Cardiac septum (tissue), 1 donor: ENCODE measurements around the gene LDLRAD4. TPM values are rescaled to one million over a fixed set of nuclear protein-coding genes. Genes with fewer than 3 reads are reported as not detected.

Source experiments
- DNase-seq: peaks from one replicate; pipeline ENCODE4 v3.0.0-alpha.2; 2020; ENCODE audit warnings: low spot score
- intact Hi-C: fragments of 100-400 bp; cut with DNase I; formaldehyde crosslinking; loops from one replicate; pipeline ENCODE4 v1.14.0; 2022
- total RNA-seq: library from RNA; stranded (reverse); fragmentation: NEBNext Ultra II Directional; extraction: Animal tissue kit (Norgen Biotek cat#: 25700); gene quantifications from one replicate; pipeline ENCODE4 v1.2.1, GENCODE V29; 2021
- donor health status: DM: no; HTN: no; CAD: no.

The LDLRAD4 gene
- total RNA-seq, 1 donor from 2014 or later = 23.3 TPM

GRCh38 chr18:13273800-13274199, 55.2 kb downstream of the LDLRAD4 start:
- intact Hi-C loops = no loop called here
- no peak for DNase-seq

- intact Hi-C loops = no loop called here
- no peak for DNase-seq
Measured at GRCh38 chr18:13275075-13275474, 56.5 kb downstream of the LDLRAD4 start.

- DNase-seq = peak; percentile 39
- intact Hi-C loops = no loop called here
Measured at GRCh38 chr18:13276530-13277520, 58.3 kb downstream of the LDLRAD4 start.

- no peak for DNase-seq
- intact Hi-C loops = no loop called here
Measured at GRCh38 chr18:13278062-13278630, 59.6 kb downstream of the LDLRAD4 start.

GRCh38 chr18:13279181-13280069, 60.9 kb downstream of the LDLRAD4 start:
- intact Hi-C loops = no loop called here
- no peak for DNase-seq

- DNase-seq = no peak
- intact Hi-C loops = no loop called here
Measured at GRCh38 chr18:13280070-13280795, 61.7 kb downstream of the LDLRAD4 start.

DNA sequence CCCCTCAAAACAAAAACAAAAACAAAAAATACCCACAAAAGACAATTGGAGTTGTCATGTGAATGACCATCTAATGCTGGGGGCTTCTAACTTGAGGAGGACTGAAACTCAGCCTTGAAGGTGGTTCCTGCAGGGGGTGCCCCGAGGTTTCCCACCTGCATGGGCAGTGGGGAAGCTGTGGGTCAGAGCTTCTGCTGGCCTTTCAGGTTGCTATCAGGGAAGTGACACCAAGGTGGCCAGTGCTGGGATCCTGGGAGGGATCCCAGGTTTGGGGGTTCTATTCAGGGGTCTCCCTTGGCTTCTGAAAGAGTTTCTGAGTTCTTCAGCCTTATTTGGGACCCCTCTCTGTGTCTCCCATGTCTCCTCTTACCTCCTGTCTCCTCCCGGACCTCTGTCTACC, 62.8 kb downstream of the LDLRAD4 start:
- intact Hi-C loops = no loop called here

GRCh38 chr18:13283746-13284145, 65.2 kb downstream of the LDLRAD4 start:
- DNase-seq = no peak
- intact Hi-C loops = no loop called here

More for the DNA sequence above, 62.8 kb downstream of the LDLRAD4 start:
- peak; percentile 66 for DNase-seq

- intact Hi-C loops = no loop called here
- DNase-seq = peak; percentile 64
Measured at GRCh38 chr18:13284330-13285027, 65.9 kb downstream of the LDLRAD4 start.

DNA sequence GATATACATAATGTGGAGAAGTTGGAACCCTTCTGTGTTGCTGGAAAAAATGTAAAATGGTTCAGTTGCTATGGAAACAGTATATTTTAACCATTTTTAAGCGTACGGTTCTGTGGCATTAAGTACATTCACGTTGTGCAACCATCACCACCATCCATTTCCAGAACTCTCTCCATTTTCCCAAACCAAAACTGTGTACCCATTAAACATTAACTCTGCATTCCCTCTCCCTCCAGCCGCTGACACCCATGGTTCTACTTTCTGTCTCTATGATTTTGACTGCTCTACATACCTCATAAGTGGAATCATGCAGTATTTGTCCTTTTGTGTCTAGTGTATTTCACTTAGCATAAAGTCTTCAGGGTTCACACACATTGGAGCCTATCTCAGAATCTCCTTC, 67.3 kb downstream of the LDLRAD4 start:
- DNase-seq = no peak
- intact Hi-C loops = no loop called here

GRCh38 chr18:13286456-13287125, 68.0 kb downstream of the LDLRAD4 start:
- intact Hi-C loops = no loop called here
- no peak for DNase-seq

DNA sequence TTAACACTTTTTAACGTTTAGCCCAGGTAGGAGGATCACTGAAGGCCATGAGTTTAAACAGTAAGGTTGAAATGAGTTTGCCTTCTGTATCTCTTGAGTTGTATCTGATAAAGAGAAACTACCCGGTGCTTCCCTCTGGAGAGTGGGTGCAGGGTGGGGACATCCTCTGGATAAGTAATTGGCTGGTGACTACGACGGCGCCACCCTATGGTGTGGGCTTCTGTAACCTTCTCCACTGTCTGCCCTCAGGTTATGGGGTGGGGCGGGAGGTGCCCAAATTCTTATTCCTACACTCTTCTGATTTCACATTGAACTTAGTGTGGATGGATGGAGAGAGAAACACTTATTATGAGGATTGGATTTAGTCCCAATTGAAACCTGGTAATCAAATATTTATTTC, 68.8 kb downstream of the LDLRAD4 start:
- no peak for DNase-seq
- intact Hi-C loops = no loop called here

- intact Hi-C loops = no loop called here
- DNase-seq = no peak
Measured at GRCh38 chr18:13288509-13289133, 70.1 kb downstream of the LDLRAD4 start.

- no peak for DNase-seq
- intact Hi-C loops = no loop called here
Measured at GRCh38 chr18:13289481-13290205, 71.1 kb downstream of the LDLRAD4 start.

DNA sequence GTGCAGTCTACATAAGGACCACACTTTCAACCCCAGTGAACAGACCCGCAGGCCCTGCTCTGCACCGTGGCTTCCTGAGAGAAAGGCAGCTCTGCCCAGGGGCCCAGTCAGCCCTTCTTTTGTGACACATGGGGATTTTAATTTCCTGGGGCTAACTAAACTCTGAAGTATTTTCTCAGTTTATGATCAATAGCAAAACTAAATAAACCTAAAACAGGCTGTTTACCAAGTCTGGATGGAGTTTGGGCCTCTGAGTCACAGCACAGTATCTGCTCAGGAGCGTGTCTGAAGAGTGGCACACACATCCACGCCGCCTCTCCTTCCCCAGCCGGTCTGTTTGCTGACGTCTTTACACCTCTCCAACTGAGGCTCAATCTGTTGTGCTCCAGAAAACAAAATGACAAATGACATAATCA, 72.3 kb downstream of the LDLRAD4 start:
- intact Hi-C loops = no loop called here
- DNase-seq = no peak

DNA sequence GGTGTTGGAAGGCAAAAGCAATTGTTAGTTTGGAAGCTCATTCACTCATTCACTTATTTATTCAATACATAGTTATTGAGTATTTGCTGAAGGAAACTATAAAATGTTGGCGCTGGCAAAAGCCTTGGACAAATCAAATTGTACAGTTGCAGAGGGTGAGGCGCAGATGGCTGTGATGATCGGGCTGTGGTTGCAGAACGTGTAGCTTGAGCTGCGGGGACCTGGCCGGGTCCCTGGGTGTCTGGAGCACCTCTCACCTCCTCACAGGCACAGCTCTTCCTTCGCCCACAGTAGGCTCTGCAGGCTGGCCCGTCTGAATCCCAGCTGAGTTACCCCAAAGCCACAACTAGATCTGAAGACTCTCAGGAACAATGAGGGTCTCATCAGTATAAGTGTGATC, 72.7 kb downstream of the LDLRAD4 start:
- intact Hi-C loops = no loop called here
- no peak for DNase-seq
